ENCODE results near the gene AP2A2.

The AP2A2 gene

GRCh38 chr11:962688-963087, 37.0 kb downstream of the AP2A2 start:
- CTCF ChIA-PET, result interaction anchor here (0.6 kb wide), 1 partner anchor 89 kb away, joined by 3 read pairs; no protein-coding TSS in a partner anchor
- peaks cover 0 to 73% of the 10 kb centered on the region in 2 experiments; a peak in 2 of 3 replicates for H3K36me3 ChIP-seq (ENCODE audit: control insufficient read depth in 2 of 2, insufficient read depth in 1 of 2, low read length in 2 of 2)
- POLR2A ChIA-PET, result no interaction called here

More at GRCh38 chr11:962688-963087, 37.0 kb downstream of the AP2A2 start:
- no peak for TF ChIP-seq ELK4 (IDR thresholded peaks at IDR 0.05; ENCODE audit: borderline replicate concordance, low read depth, low read length)
- no peak for TF ChIP-seq ZFP41 (tag by site-specific recombination; IDR thresholded peaks at IDR 0.05; ENCODE audit: borderline replicate concordance)
- TF ChIP-seq ZSCAN4 (tag by site-specific recombination; IDR thresholded peaks at IDR 0.05), result no peak
- no peak for TF ChIP-seq ZNF473 (tag by site-specific recombination; IDR thresholded peaks at IDR 0.05)
- TF ChIP-seq ZNF157 (tag by site-specific recombination; IDR thresholded peaks at IDR 0.05), result no peak
- TF ChIP-seq ZSCAN18 (tag by site-specific recombination; IDR thresholded peaks at IDR 0.05), result no peak
- no peak for TF ChIP-seq SALL2 (tag by site-specific recombination; IDR thresholded peaks at IDR 0.05; ENCODE audit: borderline replicate concordance)
- no peak for TF ChIP-seq ZNF280C (tag by site-specific recombination; IDR thresholded peaks at IDR 0.05)
- no peak for TF ChIP-seq SCRT1 (tag by site-specific recombination; IDR thresholded peaks at IDR 0.05; ENCODE audit: borderline replicate concordance)
- TF ChIP-seq PRDM1 (tag by site-specific recombination; IDR thresholded peaks at IDR 0.05), result no peak
- no peak for TF ChIP-seq ZNF843 (tag by site-specific recombination; IDR thresholded peaks at IDR 0.05)
- TF ChIP-seq ZXDB (tag by site-specific recombination; IDR thresholded peaks at IDR 0.05), result no peak
- TF ChIP-seq ZSCAN23 (tag by site-specific recombination; IDR thresholded peaks at IDR 0.05), result no peak
- TF ChIP-seq ZNF513 (tag by site-specific recombination; IDR thresholded peaks at IDR 0.05), result no peak
- TF ChIP-seq ZNF600 (tag by site-specific recombination; IDR thresholded peaks at IDR 0.05), result no peak
- no peak for TF ChIP-seq ZNF140 (tag by site-specific recombination; IDR thresholded peaks at IDR 0.05)
- no peak for TF ChIP-seq ZNF148 (tag by site-specific recombination; IDR thresholded peaks at IDR 0.05; ENCODE audit: borderline replicate concordance)
- no peak for TF ChIP-seq ZNF366 (tag by site-specific recombination; conservative IDR thresholded peaks at IDR 0.05)
- no peak for TF ChIP-seq ZNF692 (tag by site-specific recombination; IDR thresholded peaks at IDR 0.05)
- TF ChIP-seq ZNF354C (tag by site-specific recombination; IDR thresholded peaks at IDR 0.05; ENCODE audit: borderline replicate concordance, low read depth), result no peak
- H3K27ac ChIP-seq (ENCODE audit: extremely low read depth, low read depth, low read length), result no peak overlapping the region
- no peaks in the 10 kb centered on the region for H3K9me3 ChIP-seq (ENCODE audit: control insufficient read depth, insufficient read depth, low read depth, low read length)
- H3K4me3 ChIP-seq (ENCODE audit: low read depth, low read length), result no peak overlapping the region
- H3K4me1 ChIP-seq (ENCODE audit: control insufficient read depth, insufficient read depth, low read length), result no peaks in the 10 kb centered on the region
